GM13976 (cell line): ENCODE measurements around the gene CCDC86.

Source experiments
- DNase-seq: peaks from one replicate; pipeline ENCODE4 v3.0.0; 2012; ENCODE audit warnings: low spot score
- in situ Hi-C: fragments of 300-500 bp; cut with MboI; formaldehyde crosslinking; loops from one replicate; pipeline ENCODE4 v1.12.0; 2022; ENCODE audit warnings: low sequenced_read_pairs, mixed read lengths, inconsistent platforms; ENCODE audit not compliant: unreplicated experiment
- TF ChIP-seq, protein P1 (sequence below): IDR thresholded peaks from 2 replicates; pipeline ENCODE4 v1.5.1; 2012; ENCODE audit warnings: borderline replicate concordance, mild to moderate bottlenecking; ENCODE audit not compliant: insufficient read depth; ENCODE audit errors: extremely low read depth, missing control alignments, control extremely low read depth

The CCDC86 gene

DNA sequence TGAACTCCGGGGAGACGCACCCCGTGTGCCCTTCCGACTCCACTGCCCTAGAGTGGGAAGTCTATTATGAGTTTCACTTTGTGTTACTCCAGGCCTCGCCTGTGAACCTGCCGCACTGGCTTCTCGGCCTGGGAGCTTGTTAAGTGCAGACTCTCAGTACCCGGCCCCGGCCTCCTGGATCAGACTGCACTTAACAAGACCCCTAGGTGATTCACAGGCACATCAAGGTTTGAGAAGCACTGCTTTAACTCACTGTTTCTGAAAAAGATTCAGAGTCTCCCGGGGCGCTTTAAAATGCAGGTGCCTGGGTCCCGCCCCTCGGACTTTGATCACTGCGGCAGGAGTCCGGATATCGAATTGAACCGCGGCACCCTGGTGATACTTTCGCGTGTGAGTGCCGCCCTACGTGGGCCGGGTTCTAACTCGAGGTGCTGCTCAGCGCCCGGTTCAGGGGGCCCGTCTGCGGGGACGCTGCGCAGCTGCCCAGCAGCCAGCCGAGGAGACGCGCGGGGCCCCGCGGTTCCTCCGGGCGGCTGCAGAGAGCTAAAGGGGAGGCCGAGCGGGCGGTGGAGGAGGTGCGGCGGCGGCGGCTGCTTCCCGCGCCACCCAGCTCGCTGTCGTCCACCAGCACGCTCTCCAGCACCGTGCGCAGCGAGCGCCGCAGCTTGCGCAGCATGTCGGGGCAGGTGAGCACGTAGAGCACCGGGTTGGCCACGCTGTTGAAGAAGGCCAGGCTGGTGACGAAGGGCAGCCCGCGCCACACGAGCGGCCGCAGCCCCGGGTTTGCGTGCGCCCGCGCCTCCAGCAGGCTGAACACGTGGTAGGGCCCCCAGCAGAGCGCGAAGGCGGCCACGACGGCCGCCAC, 10.4 kb downstream of the CCDC86 start:
- TF ChIP-seq, protein P1, sequence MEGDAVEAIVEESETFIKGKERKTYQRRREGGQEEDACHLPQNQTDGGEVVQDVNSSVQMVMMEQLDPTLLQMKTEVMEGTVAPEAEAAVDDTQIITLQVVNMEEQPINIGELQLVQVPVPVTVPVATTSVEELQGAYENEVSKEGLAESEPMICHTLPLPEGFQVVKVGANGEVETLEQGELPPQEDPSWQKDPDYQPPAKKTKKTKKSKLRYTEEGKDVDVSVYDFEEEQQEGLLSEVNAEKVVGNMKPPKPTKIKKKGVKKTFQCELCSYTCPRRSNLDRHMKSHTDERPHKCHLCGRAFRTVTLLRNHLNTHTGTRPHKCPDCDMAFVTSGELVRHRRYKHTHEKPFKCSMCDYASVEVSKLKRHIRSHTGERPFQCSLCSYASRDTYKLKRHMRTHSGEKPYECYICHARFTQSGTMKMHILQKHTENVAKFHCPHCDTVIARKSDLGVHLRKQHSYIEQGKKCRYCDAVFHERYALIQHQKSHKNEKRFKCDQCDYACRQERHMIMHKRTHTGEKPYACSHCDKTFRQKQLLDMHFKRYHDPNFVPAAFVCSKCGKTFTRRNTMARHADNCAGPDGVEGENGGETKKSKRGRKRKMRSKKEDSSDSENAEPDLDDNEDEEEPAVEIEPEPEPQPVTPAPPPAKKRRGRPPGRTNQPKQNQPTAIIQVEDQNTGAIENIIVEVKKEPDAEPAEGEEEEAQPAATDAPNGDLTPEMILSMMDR, result no peak
- in situ Hi-C loops, result no loop called here
- DNase-seq, result no peak

DNA sequence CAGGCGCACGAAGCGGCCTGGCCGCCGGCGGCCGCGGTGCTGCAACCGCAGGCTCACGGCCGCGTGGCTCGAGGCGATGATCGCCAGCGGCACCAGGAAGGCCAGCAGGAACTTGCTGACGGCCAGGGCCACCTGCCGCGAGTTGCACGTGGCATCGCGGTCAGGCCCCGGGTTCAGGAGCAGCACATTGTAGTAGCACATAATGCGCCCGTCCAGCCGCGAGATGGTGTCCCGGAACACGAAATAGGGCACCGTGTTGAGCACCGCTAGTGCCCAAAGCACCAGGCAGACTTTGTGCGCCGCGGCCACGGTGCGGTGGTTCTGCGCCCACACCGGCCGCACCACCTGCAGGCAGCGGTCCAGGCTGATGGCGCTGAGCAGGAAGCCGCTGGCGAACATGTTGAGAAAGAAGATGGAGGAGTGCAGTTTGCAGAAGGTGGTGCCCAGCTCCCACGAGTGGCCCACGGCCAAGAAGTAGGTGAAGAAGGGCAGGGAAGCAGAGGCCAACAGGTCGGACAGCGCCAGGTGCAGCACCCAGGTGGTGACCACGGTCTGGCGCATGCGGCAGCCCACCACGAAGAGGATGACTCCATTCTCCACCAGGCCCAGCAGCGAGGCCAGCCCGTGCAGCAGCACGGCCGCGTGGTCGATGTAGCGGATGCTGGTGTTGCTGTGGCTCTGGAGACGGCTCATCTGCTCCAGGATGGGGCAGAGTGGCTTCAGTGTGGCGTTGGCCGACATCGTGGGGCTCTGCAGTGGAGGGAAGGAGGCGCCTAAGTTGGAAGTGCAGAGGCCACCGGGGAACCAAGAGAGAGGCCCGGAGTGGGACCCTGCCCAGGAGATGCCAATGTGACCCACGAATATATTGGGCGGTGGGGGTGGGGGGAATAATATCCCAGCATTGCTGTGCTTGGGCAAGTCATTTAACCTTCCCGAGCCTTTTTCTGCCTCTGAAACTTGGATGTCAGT, 11.4 kb downstream of the CCDC86 start:
- in situ Hi-C loops, result no loop called here
- TF ChIP-seq, protein P1, result no peak
- no peak for DNase-seq

DNA sequence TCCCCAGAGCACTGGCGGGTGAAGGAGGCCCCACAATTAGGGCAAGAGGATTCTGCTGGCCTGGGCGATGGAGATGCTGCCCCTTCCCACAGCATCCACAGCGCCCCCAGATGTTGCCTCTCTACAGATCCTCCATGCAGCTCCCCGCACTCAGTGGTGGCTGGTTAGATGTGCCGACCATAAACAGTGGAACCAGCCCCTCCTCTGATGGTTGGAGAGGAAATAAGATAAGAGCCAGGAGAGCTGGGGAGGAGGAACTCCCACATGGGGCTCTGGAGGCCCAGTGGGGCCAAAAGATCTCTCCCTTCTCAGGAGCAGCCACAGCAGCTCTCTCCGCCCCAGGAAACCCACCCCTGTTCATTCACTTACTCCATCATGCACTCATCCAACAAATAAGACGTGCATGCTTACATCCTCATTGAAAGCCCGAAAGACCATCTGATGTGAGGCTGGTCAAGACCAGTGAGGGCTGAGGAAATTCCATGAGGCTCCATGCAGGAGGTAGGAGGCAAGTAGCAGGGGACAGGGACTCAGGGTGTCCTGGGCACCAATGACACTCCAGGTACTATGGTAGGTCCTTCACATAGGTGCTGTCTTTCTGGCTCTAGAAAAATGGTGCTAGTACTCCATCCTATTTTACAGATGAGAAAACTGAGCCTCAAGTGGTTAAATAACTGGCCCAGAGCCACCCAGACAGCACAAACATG, 12.4 kb downstream of the CCDC86 start:
- no peak for DNase-seq
- in situ Hi-C loops, result no loop called here
- TF ChIP-seq, protein P1, result no peak

DNA sequence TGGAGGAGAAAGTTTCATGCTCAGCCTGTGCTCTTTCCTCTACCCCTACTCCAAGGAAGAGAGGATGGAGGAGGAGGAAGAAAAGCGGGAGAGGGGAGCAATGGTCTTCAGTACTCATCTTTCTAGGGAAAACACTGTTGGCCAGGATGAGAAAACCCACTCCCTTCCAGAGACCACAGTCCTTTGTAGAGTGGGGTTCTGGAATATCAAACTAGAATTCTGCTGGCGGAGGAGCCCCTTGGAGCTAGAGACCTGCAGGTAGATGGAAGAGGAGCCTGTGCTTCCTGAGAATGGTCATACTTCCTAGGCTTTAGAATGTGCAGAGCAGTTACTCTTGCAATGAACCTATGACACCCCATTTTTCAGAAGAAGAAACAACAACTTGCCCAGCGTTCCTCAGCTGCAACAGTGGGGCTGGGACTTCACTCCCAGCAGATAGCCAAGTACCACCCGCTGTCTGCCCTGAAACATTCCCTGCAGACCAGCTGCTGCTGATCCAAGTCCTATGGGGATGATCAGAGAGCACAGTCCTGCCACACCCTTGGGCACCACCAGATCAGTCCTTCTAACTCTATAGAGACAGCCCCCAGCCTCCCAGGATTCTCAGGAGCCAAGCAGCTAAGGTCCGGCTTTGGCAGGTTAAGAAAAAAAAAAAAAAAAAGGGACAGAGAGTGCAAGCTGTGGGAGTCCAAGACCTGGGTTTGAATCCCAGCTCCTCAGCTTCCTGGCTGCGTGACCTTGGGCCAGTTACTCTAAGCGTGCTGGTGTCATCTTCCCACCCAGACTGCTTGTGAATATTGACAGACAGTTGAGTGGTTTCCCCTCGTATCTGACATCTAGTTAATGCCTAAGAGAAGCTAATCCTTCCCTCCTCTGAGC, 13.2 kb downstream of the CCDC86 start:
- in situ Hi-C loops, result no loop called here
- TF ChIP-seq, protein P1, result no peak
- DNase-seq, result no peak

DNA sequence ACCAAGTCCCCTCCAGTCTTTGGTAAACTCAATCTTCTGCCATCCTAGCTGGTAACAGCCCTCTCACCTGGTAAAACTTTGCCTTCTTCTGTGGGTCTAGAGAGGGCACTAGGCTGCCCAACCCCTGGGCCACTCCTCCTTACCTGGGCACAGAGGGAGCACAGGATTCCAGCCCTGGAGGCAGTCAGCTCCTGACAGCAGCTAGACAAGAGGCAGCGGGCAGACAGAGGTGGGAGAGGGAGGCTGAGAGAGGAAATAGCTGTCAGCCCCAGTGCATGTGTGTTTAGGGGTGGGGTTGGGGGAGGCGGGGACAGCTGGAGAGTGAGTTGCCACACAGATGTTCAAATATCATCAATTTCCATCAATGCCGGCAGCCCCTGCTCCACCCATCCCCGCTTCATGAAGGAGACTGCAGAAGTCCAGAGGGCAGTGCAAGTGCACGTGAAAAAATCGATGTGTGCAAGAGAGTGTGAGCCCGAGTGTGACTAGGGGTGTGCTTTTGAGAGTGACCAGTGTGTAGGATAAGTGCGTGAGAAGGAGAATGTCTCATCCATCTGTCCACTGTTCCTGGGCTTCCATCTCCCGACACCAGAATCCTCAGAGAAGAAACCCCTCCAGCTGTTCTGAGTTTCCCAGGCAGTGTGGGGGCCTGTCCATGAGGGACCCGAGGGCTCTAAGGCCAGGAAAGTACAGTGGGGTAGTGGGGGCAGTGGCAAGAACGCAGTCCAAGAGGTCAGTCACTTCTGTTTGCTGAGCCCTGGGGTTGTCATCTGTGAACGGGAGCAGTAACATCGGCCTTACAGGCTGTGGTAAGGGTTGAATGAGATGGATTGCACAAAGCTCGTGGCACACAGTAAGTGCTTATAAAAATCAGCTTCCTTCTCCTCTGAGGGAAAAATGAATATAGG, 14.1 kb downstream of the CCDC86 start, which contains the start of gene PTGDR2:
TSS of gene PTGDR2 (minus strand) at position 225 of the 908 bp plus-strand sequence. CDS start 2,228 bp downstream, outside the sequence.
- TF ChIP-seq, protein P1, result no peak
- in situ Hi-C loops, result no loop called here
- DNase-seq, result no peak
